OCI-LY7 (cell line): ENCODE measurements around the gene SCAMP3. TPM values are rescaled to one million over a fixed set of nuclear protein-coding genes. Genes with fewer than 3 reads are reported as not detected.

ENCODE experiments used
- BruUV-seq: library from RNA; stranded (reverse); fragments of 400-500 nt; replicated peaks from 2 replicates; lab custom pipeline; 2021; lab: Mats Ljungman, UMichigan
- CTCF ChIA-PET: fragments of 300-600 bp; sonication (Branson Sonifier 250); formaldehyde crosslinking; loops from one replicate; lab custom pipeline; 2022; ENCODE audit warnings: antibody characterized with exemption; ENCODE audit not compliant: unreplicated experiment; lab: Charles Lee
- POLR2A ChIA-PET: fragments of 300-600 bp; sonication (Branson Sonifier 250); formaldehyde crosslinking; loops from one replicate; lab custom pipeline; 2022; ENCODE audit warnings: antibody characterized with exemption; lab: Charles Lee
- DNase-seq: peaks from one replicate; pipeline ENCODE4 v3.0.0-alpha.2; 2015; ENCODE audit warnings: low spot score
- H2AFZ ChIP-seq: fragments of 200-600 bp; sonication (generic), shearing (Covaris generic); 2 replicates; pipeline ENCODE4 v1.6.1; 2014; ENCODE audit warnings: mild to moderate bottlenecking, antibody characterized with exemption, low read length, moderate library complexity
- H3K27ac ChIP-seq: fragments of 200-600 bp; sonication (generic); 2 replicates; pipeline ENCODE4 v1.5.1; 2014; ENCODE audit warnings: mixed run types, low read depth, mild to moderate bottlenecking, moderate library complexity, low read length, inconsistent platforms; ENCODE audit not compliant: poor library complexity, severe bottlenecking
- H3K36me3 ChIP-seq: fragments of 200-600 bp; sonication (generic); 2 replicates; pipeline ENCODE4 v1.6.1; 2014; ENCODE audit warnings: mild to moderate bottlenecking, antibody characterized with exemption, low read length, moderate library complexity, mixed read lengths; ENCODE audit not compliant: insufficient read depth
- H3K4me1 ChIP-seq: fragments of 200-600 bp; sonication (generic); 2 replicates; pipeline ENCODE4 v1.5.1; 2014; ENCODE audit warnings: mild to moderate bottlenecking, low read length; ENCODE audit not compliant: insufficient read depth, poor library complexity, severe bottlenecking
- H3K4me2 ChIP-seq: fragments of 200-600 bp; sonication (generic); 2 replicates; pipeline ENCODE4 v1.6.1; 2014; ENCODE audit warnings: mild to moderate bottlenecking, low read length
- H3K4me3 ChIP-seq: fragments of 200-600 bp; sonication (generic); 2 replicates; pipeline ENCODE4 v1.5.1; 2014; ENCODE audit warnings: mild to moderate bottlenecking, low read depth, low read length; ENCODE audit not compliant: poor library complexity, severe bottlenecking
- H3K79me2 ChIP-seq: fragments of 200-600 bp; sonication (generic); 2 replicates; pipeline ENCODE4 v1.6.1; 2016; ENCODE audit warnings: low read depth, mild to moderate bottlenecking, low read length, moderate library complexity, mixed read lengths; ENCODE audit not compliant: insufficient read depth
- H3K9me2 ChIP-seq: fragments of 200-600 bp; sonication (generic); 2 replicates; pipeline ENCODE4 v1.6.1; 2016; ENCODE audit warnings: mild to moderate bottlenecking, low read length, mixed read lengths; ENCODE audit not compliant: insufficient read depth
- H3K9me3 ChIP-seq: fragments of 200-600 bp; sonication (generic); 2 replicates; pipeline ENCODE4 v1.6.1; 2014; ENCODE audit warnings: mild to moderate bottlenecking, mixed run types, low read length, mixed read lengths
- H4K20me1 ChIP-seq: fragments of 200-600 bp; sonication (generic); 2 replicates; pipeline ENCODE4 v1.6.1; 2014; ENCODE audit warnings: mild to moderate bottlenecking, antibody characterized with exemption, low read length, moderate library complexity, mixed read lengths; ENCODE audit not compliant: insufficient read depth
- EZH2phosphoT487 ChIP-seq: fragments of 200-600 bp; sonication (generic); IDR thresholded peaks from 2 replicates; pipeline ENCODE4 v1.6.1; 2018; ENCODE audit warnings: low read depth, borderline replicate concordance, mild to moderate bottlenecking, mixed run types, antibody characterized with exemption, low read length, moderate library complexity, mixed read lengths
- intact Hi-C: fragments of 100-400 bp; cut with micrococcal nuclease; formaldehyde crosslinking; loops from one replicate; pipeline ENCODE4 v1.10.0; 2022; ENCODE audit not compliant: unreplicated experiment
- total RNA-seq, 2 experiments: library from RNA; depleted of rRNA in 1 of 2; stranded (reverse); fragments of >200 nt in 1 of 2; shearing (Covaris generic) in 1 of 2; gene quantifications; 2 replicates each; pipeline ENCODE4 v1.2.3, GENCODE V29; 2014 to 2022
- TF ChIP-seq, protein P1 (sequence below): fragments of 200-600 bp; sonication (generic); conservative IDR thresholded peaks from 2 replicates; pipeline ENCODE4 v1.5.1; 2014; ENCODE audit warnings: mild to moderate bottlenecking, antibody characterized with exemption, low read length, moderate library complexity, mixed read lengths

The SCAMP3 gene
- total RNA-seq, 2 experiments from 2014 or later: 58.3 to 74.7 TPM

DNA sequence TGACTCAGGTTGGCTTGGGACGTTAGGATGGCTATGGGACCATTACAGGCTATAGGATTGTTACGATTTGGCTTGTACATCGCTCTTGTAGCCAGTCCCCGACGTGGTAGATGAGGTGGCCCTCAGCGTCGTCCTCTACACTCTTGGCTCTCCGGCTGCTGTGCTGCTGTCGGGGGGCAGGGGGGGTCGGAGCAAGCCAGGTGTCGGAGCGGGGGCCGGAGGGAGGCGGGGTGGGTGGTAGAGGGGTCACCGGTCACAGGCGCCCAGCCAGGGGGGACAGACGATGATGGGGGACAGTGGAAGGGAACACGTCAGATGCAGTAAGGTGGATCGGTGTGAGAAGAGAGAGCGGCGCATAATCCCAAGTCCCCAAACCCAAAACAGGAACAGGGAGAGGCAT lies 6.5 kb upstream of the SCAMP3 start:
- Histone ChIP-seq H3K4me2 (no peak overlapping the region), H3K9me2 (no peaks in the 10 kb centered on the region), H3K4me1 (peaks cover 13% of the 10 kb centered on the region), H3K9me3 (no peaks in the 10 kb centered on the region), H3K4me3 (no peak overlapping the region), H4K20me1 (peaks cover 4% of the 10 kb centered on the region; the same call in 1 of the 2 replicates), H3K36me3 (peaks cover 78% of the 10 kb centered on the region), H3K27ac (no peak overlapping the region), H3K79me2 (peaks cover 29% of the 10 kb centered on the region), H2AFZ (no peak overlapping the region)
- ChIA-PET CTCF (no interaction called here), POLR2A (no interaction called here)
- no peak for TF ChIP-seq EZH2phosphoT487
- TF ChIP-seq, protein P1, sequence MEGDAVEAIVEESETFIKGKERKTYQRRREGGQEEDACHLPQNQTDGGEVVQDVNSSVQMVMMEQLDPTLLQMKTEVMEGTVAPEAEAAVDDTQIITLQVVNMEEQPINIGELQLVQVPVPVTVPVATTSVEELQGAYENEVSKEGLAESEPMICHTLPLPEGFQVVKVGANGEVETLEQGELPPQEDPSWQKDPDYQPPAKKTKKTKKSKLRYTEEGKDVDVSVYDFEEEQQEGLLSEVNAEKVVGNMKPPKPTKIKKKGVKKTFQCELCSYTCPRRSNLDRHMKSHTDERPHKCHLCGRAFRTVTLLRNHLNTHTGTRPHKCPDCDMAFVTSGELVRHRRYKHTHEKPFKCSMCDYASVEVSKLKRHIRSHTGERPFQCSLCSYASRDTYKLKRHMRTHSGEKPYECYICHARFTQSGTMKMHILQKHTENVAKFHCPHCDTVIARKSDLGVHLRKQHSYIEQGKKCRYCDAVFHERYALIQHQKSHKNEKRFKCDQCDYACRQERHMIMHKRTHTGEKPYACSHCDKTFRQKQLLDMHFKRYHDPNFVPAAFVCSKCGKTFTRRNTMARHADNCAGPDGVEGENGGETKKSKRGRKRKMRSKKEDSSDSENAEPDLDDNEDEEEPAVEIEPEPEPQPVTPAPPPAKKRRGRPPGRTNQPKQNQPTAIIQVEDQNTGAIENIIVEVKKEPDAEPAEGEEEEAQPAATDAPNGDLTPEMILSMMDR: no peak
- DNase-seq: no peak
- intact Hi-C loops: no loop called here
- BruUV-seq: no TSS peak

DNA sequence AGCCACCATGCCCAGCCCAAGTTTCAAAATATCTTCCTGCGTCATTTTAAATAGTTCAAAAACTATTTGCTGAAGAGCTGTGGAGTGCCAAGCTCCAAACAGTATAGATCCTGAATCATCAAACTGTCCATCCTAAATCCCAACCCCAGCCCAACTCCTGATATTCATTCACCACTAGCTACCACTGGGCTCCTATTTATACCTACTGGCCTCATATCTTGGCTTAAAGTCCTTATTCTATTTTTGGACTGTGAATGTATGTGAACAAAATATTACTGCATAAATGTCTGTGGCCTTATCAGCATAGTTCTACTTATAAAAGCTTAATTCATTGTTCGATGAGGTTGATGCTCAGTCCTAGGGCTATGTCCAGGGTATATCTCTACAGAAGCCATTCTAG lies 5.2 kb upstream of the SCAMP3 start:
- Histone ChIP-seq H2AFZ (no peak overlapping the region), H4K20me1 (peaks cover 4% of the 10 kb centered on the region; the same call in 1 of the 2 replicates), H3K4me2 (no peak overlapping the region), H3K79me2 (peaks cover 22% of the 10 kb centered on the region), H3K36me3 (peaks cover 91% of the 10 kb centered on the region), H3K9me3 (no peaks in the 10 kb centered on the region), H3K4me3 (no peak overlapping the region), H3K27ac (no peak overlapping the region), H3K4me1 (peaks cover 18% of the 10 kb centered on the region), H3K9me2 (no peaks in the 10 kb centered on the region)
- intact Hi-C loops: no loop called here
- TF ChIP-seq EZH2phosphoT487: no peak
- BruUV-seq: no TSS peak
- CTCF ChIA-PET: no interaction called here
- no peak for DNase-seq
- POLR2A ChIA-PET: interaction anchor here (0.6 kb wide), 1 partner anchor 15 kb away, joined by 4 read pairs; no protein-coding TSS in a partner anchor

DNA sequence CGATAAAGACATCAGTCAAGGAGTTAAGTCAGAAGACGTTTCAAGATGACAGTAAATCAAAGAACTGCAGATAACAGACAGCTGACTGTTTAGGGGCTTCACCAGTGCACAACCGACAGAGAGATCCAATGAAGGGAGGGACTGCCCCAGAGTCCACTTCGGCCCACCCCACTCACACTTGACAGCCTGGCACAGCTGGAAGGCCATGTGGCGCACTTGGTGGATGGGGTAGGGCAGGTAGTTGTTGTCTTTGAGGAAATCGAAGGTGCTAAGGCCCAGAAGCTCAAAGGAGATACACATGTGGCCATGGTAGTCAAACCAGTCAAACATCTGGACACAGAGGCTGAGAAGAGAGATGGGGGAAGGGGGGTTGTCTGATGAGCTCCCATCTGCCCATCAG lies 4.4 kb upstream of the SCAMP3 start:
- peaks cover 17% of the 10 kb centered on the region for H3K79me2 ChIP-seq
- intact Hi-C loops: no loop called here
- H3K36me3 ChIP-seq: peaks cover 88% of the 10 kb centered on the region
- H3K9me2 ChIP-seq: no peaks in the 10 kb centered on the region
- H3K4me2 ChIP-seq: no peak overlapping the region
- TF ChIP-seq, protein P1: no peak
- no peak for TF ChIP-seq EZH2phosphoT487
- BruUV-seq: no TSS peak
- POLR2A ChIA-PET: interaction anchor here (0.6 to 1.3 kb wide), 2 partner anchors 14 to 94 kb away, joined by 3 to 4 read pairs; no protein-coding TSS in a partner anchor
- H4K20me1 ChIP-seq: peaks cover 2% of the 10 kb centered on the region; the same call in 1 of the 2 replicates
- H3K4me1 ChIP-seq: peaks cover 10% of the 10 kb centered on the region
- DNase-seq: no peak
- H3K4me3 ChIP-seq: no peak overlapping the region
- H2AFZ ChIP-seq: no peak overlapping the region
- H3K9me3 ChIP-seq: no peaks in the 10 kb centered on the region
- H3K27ac ChIP-seq: no peak overlapping the region
- CTCF ChIA-PET: no interaction called here
